Peyer's patch (tissue), 4 donors: ENCODE data around the gene FGF2. TPM values are rescaled to one million over a fixed set of nuclear protein-coding genes. Genes with fewer than 3 reads are reported as not detected.

Experiments used
- DNase-seq, 3 donors: peaks; one replicate each; pipeline ENCODE4 v3.0.0-alpha.2; 2017 to 2019
- H3K27ac ChIP-seq, 4 donors: fragments of 200-600 bp; sonication (generic); one replicate each; pipeline ENCODE4 v1.5.1; 2016 to 2019
- H3K27me3 ChIP-seq, 2 donors: fragments of 200-600 bp; sonication (generic); one replicate each; pipeline ENCODE4 v1.5.1; 2019
- H3K36me3 ChIP-seq, 3 donors: fragments of 200-600 bp; sonication (generic); one replicate each; pipeline ENCODE4 v1.5.1; 2016 to 2019
- H3K4me1 ChIP-seq, 4 donors: fragments of 200-600 bp; sonication (generic); one replicate each; pipeline ENCODE4 v1.5.1; 2016 to 2019
- H3K4me3 ChIP-seq, 4 donors: fragments of 200-600 bp; sonication (generic); 1 replicate in 3 of 4; 2 replicates in 1 of 4; pipeline ENCODE4 v1.5.1; 2016 to 2019; ENCODE audit warnings: mild to moderate bottlenecking in 1 of 4
- H3K9me3 ChIP-seq, 4 donors: fragments of 200-600 bp; sonication (generic); one replicate each; pipeline ENCODE4 v1.5.1; 2016 to 2019; ENCODE audit warnings: mild to moderate bottlenecking in 1 of 4
- POLR2A ChIP-seq, 2 donors: fragments of 450-650 bp; IDR thresholded peaks; one replicate each; pipeline ENCODE4 v1.5.1; 2017; ENCODE audit warnings: antibody characterized with exemption in 2 of 2, mild to moderate bottlenecking in 2 of 2, moderate library complexity in 2 of 2
- total RNA-seq, 4 donors: library from RNA; depleted of rRNA; stranded (reverse); fragments of >200 nt; gene quantifications; one replicate each; pipeline ENCODE4 v1.1.0, GENCODE V29; 2016
- TF ChIP-seq, protein P1 (sequence below), 6 experiments: fragments of 450-650 bp in 4 of 6; fragments of 200-600 bp in 2 of 6; sonication (generic) in 1 of 6; IDR thresholded peaks; one replicate each; pipeline ENCODE4 v1.5.1; 2017 to 2019; ENCODE audit warnings: antibody characterized with exemption in 6 of 6, mild to moderate bottlenecking in 3 of 6, moderate library complexity in 1 of 6

FGF2 gene
- total RNA-seq, 4 donors from 2014 or later: 1.0 to 5.8 (median 2.1) TPM

DNA sequence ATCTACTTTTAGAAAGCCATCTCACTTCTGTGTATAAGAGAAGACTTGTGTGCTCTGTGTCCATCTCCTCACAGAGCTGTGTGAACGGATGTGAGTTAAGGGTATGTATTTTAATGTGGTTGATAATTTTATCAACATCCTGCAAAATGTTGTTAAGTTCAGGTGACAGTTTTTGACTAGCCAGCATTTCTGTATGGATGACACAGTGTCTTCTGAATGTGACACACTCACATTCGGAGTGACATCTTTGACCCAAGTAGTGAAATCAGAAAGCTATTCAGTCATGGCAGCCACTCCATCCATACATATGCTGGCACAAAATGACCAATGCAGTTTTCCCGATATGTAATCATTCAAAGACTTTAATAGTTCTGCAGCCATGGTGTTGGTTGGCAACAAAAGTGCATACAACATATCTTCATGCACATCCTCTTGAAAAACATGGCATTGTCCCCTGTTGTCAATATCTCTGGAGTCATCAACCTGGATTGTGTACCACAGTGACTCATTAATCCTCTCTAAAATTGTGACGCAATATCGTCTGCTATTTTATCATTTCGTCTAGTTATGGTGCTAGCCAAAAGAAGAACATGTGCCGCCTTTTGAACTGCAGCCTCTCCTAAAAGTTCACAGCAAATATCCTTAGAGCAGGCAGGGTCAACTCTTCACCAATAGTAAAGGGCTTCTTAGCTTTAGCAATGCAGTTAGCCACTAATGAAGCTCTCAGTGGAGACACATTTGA lies 6.8 kb upstream of the FGF2 start:
- TF ChIP-seq, protein P1, sequence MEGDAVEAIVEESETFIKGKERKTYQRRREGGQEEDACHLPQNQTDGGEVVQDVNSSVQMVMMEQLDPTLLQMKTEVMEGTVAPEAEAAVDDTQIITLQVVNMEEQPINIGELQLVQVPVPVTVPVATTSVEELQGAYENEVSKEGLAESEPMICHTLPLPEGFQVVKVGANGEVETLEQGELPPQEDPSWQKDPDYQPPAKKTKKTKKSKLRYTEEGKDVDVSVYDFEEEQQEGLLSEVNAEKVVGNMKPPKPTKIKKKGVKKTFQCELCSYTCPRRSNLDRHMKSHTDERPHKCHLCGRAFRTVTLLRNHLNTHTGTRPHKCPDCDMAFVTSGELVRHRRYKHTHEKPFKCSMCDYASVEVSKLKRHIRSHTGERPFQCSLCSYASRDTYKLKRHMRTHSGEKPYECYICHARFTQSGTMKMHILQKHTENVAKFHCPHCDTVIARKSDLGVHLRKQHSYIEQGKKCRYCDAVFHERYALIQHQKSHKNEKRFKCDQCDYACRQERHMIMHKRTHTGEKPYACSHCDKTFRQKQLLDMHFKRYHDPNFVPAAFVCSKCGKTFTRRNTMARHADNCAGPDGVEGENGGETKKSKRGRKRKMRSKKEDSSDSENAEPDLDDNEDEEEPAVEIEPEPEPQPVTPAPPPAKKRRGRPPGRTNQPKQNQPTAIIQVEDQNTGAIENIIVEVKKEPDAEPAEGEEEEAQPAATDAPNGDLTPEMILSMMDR (IDR thresholded peaks at IDR 0.05): no peak
- no peak for TF ChIP-seq POLR2A (IDR thresholded peaks at IDR 0.05)
- H3K4me3 ChIP-seq: no peak overlapping the region
- DNase-seq: no peak

DNA sequence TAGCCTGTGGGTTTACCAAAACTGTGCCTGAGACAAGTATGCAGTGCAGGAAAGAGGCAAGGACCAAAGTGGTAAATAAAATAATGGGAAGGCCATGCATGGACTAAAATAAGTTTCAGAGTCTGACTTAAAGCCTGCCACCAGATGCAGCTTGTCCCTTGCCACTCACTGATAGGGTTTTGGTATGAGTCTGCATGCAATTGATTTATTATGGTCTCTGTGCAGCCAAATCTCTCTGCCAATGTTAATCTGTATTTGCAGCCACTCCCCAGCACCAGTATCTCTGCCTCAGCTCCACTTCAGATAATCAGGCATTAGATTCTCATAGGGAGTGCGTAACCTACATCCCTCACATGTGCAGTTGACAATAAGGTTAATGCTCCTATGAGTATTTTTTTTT lies 5.5 kb upstream of the FGF2 start:
- Histone ChIP-seq H3K4me3 (no peak overlapping the region), H3K36me3 (no peaks in the 10 kb centered on the region), H3K9me3 (no peaks in the 10 kb centered on the region), H3K4me1 (no peaks in the 10 kb centered on the region), H3K27ac (no peak overlapping the region), H3K27me3 (peaks cover 0 to 3% of the 10 kb centered on the region in 2 donors)
- DNase-seq: no peak
- no peak for TF ChIP-seq POLR2A (IDR thresholded peaks at IDR 0.05)
- TF ChIP-seq, protein P1 (IDR thresholded peaks at IDR 0.05): no peak

More for the DNA sequence above, 6.8 kb upstream of the FGF2 start:
- H3K27me3 ChIP-seq: no peaks in the 10 kb centered on the region
- no peaks in the 10 kb centered on the region for H3K36me3 ChIP-seq
- no peaks in the 10 kb centered on the region for H3K4me1 ChIP-seq
- H3K9me3 ChIP-seq: no peaks in the 10 kb centered on the region
- H3K27ac ChIP-seq: no peak overlapping the region

DNA sequence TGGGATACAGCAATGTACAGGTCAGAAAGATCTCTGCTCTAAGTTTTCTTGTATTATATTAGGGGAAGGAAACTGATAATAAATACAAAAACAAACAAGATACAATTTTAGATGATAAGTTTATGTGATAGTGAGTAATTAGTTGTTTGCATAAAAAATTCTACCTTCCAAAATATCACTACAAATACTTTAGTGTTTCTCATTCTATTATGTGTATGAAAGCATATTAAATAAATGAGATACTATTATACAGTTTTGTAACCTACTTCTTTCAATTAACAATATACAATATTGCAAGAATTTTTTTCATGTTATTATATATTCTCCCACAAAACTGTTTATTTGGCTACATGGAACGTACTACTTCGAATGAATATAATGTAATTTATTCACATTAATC lies 4.2 kb upstream of the FGF2 start:
- no peak for DNase-seq
- no peak overlapping the region for H3K27ac ChIP-seq
- H3K36me3 ChIP-seq: no peaks in the 10 kb centered on the region
- no peak overlapping the region for H3K4me3 ChIP-seq
- peaks cover 0 to 4% (median 0%) of the 10 kb centered on the region in 4 donors for H3K4me1 ChIP-seq
- TF ChIP-seq, protein P1 (IDR thresholded peaks at IDR 0.05): no peak
- TF ChIP-seq POLR2A (IDR thresholded peaks at IDR 0.05): no peak
- H3K27me3 ChIP-seq: peaks cover 0 to 13% of the 10 kb centered on the region in 2 donors
- no peaks in the 10 kb centered on the region for H3K9me3 ChIP-seq

DNA sequence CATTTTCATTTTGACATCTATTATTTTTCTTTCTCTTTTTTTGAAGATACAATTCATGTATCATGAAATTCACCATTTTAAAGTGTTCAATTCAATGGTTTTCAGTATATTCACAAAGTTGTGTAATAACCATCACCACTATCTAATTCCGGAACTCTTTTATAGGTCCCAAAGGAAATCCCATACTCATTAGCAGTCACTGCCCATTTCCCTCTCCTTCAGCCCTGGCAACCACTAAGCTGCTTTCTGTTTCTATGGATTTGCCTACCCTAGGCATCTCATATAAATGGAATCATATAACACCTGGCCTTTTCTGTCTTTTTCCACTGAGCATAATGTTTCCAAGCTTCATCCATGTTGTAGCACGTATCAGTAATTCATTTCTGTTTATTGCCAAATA lies 3.2 kb upstream of the FGF2 start:
- Histone ChIP-seq H3K36me3 (no peaks in the 10 kb centered on the region), H3K4me3 (no peak overlapping the region), H3K27me3 (peaks cover 0 to 17% of the 10 kb centered on the region in 2 donors), H3K4me1 (peaks cover 0 to 4% (median 0%) of the 10 kb centered on the region in 4 donors), H3K9me3 (no peaks in the 10 kb centered on the region), H3K27ac (no peak overlapping the region)
- no peak for DNase-seq
- TF ChIP-seq, protein P1 (IDR thresholded peaks at IDR 0.05): no peak
- TF ChIP-seq POLR2A (IDR thresholded peaks at IDR 0.05): no peak

DNA sequence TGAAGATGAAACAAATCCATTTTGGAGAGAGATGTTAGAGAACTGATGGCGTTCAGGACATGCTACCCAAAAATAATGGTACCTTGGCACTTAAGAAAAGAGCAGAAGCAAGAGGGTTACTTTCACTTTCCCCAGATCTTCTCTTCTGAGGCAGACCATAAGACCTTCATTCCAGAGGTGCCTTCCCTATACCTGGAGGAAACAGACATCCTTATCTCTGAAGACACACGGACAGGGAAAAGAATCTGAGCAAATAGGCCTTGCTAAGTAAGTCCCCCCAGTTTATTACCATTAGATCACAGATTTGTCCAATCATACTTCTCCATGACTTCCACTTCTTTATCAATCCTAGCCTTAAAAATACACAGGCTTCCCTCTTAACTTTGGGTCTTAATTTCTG lies 2.0 kb upstream of the FGF2 start:
- Histone ChIP-seq H3K36me3 (no peaks in the 10 kb centered on the region), H3K4me1 (peaks cover 0 to 4% (median 0%) of the 10 kb centered on the region in 4 donors), H3K27me3 (peaks cover 0 to 17% of the 10 kb centered on the region in 2 donors), H3K27ac (no peak overlapping the region), H3K4me3 (no peak overlapping the region), H3K9me3 (no peaks in the 10 kb centered on the region)
- no peak for TF ChIP-seq POLR2A (IDR thresholded peaks at IDR 0.05)
- TF ChIP-seq, protein P1 (IDR thresholded peaks at IDR 0.05): no peak
- DNase-seq: no peak
